ENCODE measurements around the gene CCL13. TPM values are rescaled to one million over a fixed set of nuclear protein-coding genes. Genes with fewer than 3 reads are reported as not detected.
A peak's percentile ranks its signal among the peaks of the same experiment; 100 is the strongest.

The CCL13 gene
- total RNA-seq, 1 donor from 2014 or later: 28.8 TPM

- intact Hi-C loops (cut with DNase I): loop anchor here (1.0 kb wide), 1 partner anchor 161 kb away; no protein-coding TSS in a partner anchor
- ATAC-seq: no peak
- DNase-seq (ENCODE audit: low spot score): no peak
Measured at GRCh38 chr17:34360601-34361270, 4.5 kb downstream of the CCL13 start.

GRCh38 chr17:34361478-34362061 lies 5.3 kb downstream of the CCL13 start:
- ATAC-seq (peak; percentile 96), DNase-seq (ENCODE audit: low spot score) (peak; percentile 95)
- intact Hi-C loops (cut with DNase I): loop anchor here (1.0 kb wide), 1 partner anchor 162 kb away; no protein-coding TSS in a partner anchor

- ATAC-seq (no peak), DNase-seq (ENCODE audit: low spot score) (no peak)
- intact Hi-C loops (cut with DNase I): no loop called here
Measured at GRCh38 chr17:34363183-34363661, 6.9 kb downstream of the CCL13 start, which contains the start of gene CCL1. TSS of gene CCL1 (minus strand) at chr17:34363233. CDS start at chr17:34363161, 72 bp downstream.

- DNase-seq (ENCODE audit: low spot score) (no peak), ATAC-seq (no peak)
- intact Hi-C loops (cut with DNase I): no loop called here
Measured at GRCh38 chr17:34364751-34365150, 8.5 kb downstream of the CCL13 start.

- DNase-seq (ENCODE audit: low spot score) (no peak), ATAC-seq (no peak)
- intact Hi-C loops (cut with DNase I): no loop called here
Measured at GRCh38 chr17:34365340-34365739, 9.1 kb downstream of the CCL13 start.

- no peak for DNase-seq (ENCODE audit: low spot score)
- no peak for ATAC-seq
- intact Hi-C loops (cut with DNase I): no loop called here
Measured at GRCh38 chr17:34366010-34366409, 9.7 kb downstream of the CCL13 start.

GRCh38 chr17:34366529-34367107 lies 10.3 kb downstream of the CCL13 start:
- ATAC-seq (no peak), DNase-seq (ENCODE audit: low spot score) (no peak)
- intact Hi-C loops (cut with DNase I): no loop called here

- intact Hi-C loops (cut with DNase I): no loop called here
- DNase-seq (ENCODE audit: low spot score) (no peak), ATAC-seq (no peak)
Measured at GRCh38 chr17:34367486-34368195, 11.4 kb downstream of the CCL13 start.

- intact Hi-C loops (cut with DNase I): no loop called here
- peak; percentile 33 for ATAC-seq
Measured at GRCh38 chr17:34368196-34368945, 12.1 kb downstream of the CCL13 start.

GRCh38 chr17:34368946-34369500 lies 12.7 kb downstream of the CCL13 start:
- intact Hi-C loops (cut with DNase I): no loop called here
- peak; percentile 51 for ATAC-seq
- DNase-seq (ENCODE audit: low spot score): no peak

More at GRCh38 chr17:34368196-34368945, 12.1 kb downstream of the CCL13 start:
- DNase-seq (ENCODE audit: low spot score): no peak

GRCh38 chr17:34369571-34369970 lies 13.3 kb downstream of the CCL13 start:
- ATAC-seq: no peak
- DNase-seq (ENCODE audit: low spot score): no peak
- intact Hi-C loops (cut with DNase I): no loop called here

GRCh38 chr17:34370376-34370996 lies 14.2 kb downstream of the CCL13 start:
- intact Hi-C loops (cut with DNase I): no loop called here
- DNase-seq (ENCODE audit: low spot score) (no peak), ATAC-seq (no peak)

GRCh38 chr17:34370997-34371395 lies 14.7 kb downstream of the CCL13 start:
- DNase-seq (ENCODE audit: low spot score): no peak
- intact Hi-C loops (cut with DNase I): no loop called here
- ATAC-seq: no peak

- ATAC-seq: no peak
- no peak for DNase-seq (ENCODE audit: low spot score)
- intact Hi-C loops (cut with DNase I): no loop called here
Measured at GRCh38 chr17:34371405-34372100, 15.3 kb downstream of the CCL13 start.

GRCh38 chr17:34374457-34374856 lies 18.2 kb downstream of the CCL13 start:
- no peak for ATAC-seq
- intact Hi-C loops (cut with DNase I): no loop called here
- no peak for DNase-seq (ENCODE audit: low spot score)

- no peak for ATAC-seq
Measured at GRCh38 chr17:34375426-34375997, 19.2 kb downstream of the CCL13 start.

GRCh38 chr17:34377078-34377823 lies 21.0 kb downstream of the CCL13 start:
- intact Hi-C loops (cut with DNase I): no loop called here
- DNase-seq (ENCODE audit: low spot score) (no peak), ATAC-seq (no peak)

More at GRCh38 chr17:34375426-34375997, 19.2 kb downstream of the CCL13 start:
- intact Hi-C loops (cut with DNase I): no loop called here
- no peak for DNase-seq (ENCODE audit: low spot score)

Measured in sciatic nerve (tissue), 2 donors.